ENCODE measurements around the gene SPATS2L.

The SPATS2L gene

GRCh38 chr2:200403814-200404213 is 97.3 kb downstream of the SPATS2L start:
- TF ChIP-seq YY1 (IDR thresholded peaks at IDR 0.05; ENCODE audit: low read depth): no peak
- TF ChIP-seq TCF12 (IDR thresholded peaks at IDR 0.05; ENCODE audit: low read depth): no peak
- TF ChIP-seq CEBPB (IDR thresholded peaks at IDR 0.05): no peak
- no peak for TF ChIP-seq EGR1 (IDR thresholded peaks at IDR 0.05)
- no peak for TF ChIP-seq RAD21 (IDR thresholded peaks at IDR 0.05; ENCODE audit: low read depth)
- TF ChIP-seq FOXM1 (IDR thresholded peaks at IDR 0.05; ENCODE audit: borderline replicate concordance, low read depth): no peak
- TF ChIP-seq, protein P1, sequence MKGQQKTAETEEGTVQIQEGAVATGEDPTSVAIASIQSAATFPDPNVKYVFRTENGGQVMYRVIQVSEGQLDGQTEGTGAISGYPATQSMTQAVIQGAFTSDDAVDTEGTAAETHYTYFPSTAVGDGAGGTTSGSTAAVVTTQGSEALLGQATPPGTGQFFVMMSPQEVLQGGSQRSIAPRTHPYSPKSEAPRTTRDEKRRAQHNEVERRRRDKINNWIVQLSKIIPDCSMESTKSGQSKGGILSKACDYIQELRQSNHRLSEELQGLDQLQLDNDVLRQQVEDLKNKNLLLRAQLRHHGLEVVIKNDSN (IDR thresholded peaks at IDR 0.05): no peak
- TF ChIP-seq ZBTB7A (IDR thresholded peaks at IDR 0.05; ENCODE audit: low read depth): no peak
- no peak for TF ChIP-seq MAX (IDR thresholded peaks at IDR 0.05)
- no peak for TF ChIP-seq TAF1 (IDR thresholded peaks at IDR 0.05; ENCODE audit: low read depth)

GRCh38 chr2:200404615-200405014 is 98.1 kb downstream of the SPATS2L start:
- TF ChIP-seq TAF1 (IDR thresholded peaks at IDR 0.05; ENCODE audit: low read depth): no peak
- no peak for TF ChIP-seq TEAD4 (IDR thresholded peaks at IDR 0.05)
- TF ChIP-seq EP300 (IDR thresholded peaks at IDR 0.05; ENCODE audit: borderline replicate concordance): no peak

GRCh38 chr2:200405599-200406298 is 99.3 kb downstream of the SPATS2L start:
- TF ChIP-seq EP300 (IDR thresholded peaks at IDR 0.05; ENCODE audit: borderline replicate concordance): peak; percentile 52; the same call in 1 of the 2 replicates
- TF ChIP-seq TCF12 (IDR thresholded peaks at IDR 0.05; ENCODE audit: low read depth): no peak
- 0 out of 2 replicates have a peak, but pooled peaks have one; percentile 16 for TF ChIP-seq YY1 (IDR thresholded peaks at IDR 0.05; ENCODE audit: low read depth)

DNA sequence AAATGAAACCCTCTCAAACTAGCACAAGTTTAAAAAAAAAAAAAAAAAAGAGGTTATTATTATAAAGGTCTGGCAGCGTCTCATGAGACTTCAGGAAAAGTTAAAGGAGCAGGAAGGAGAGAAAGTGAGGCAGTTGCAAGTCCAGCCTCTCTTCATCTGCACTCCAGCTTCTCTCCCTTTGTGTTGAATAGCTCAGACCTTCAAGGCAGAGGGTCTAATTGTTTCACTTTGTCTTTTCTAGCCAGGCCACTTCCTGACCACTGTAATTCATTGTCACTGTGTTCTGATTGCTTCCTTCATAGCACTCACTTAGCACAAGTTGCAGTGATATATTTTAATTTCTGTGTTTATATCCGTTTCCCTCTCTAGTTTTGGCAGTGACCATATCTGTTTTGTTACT is 99.9 kb downstream of the SPATS2L start:
- TF ChIP-seq YY1 (IDR thresholded peaks at IDR 0.05; ENCODE audit: low read depth) (no peak), FOXM1 (IDR thresholded peaks at IDR 0.05; ENCODE audit: borderline replicate concordance, low read depth) (no peak), EP300 (IDR thresholded peaks at IDR 0.05; ENCODE audit: borderline replicate concordance) (no peak), NFIC (IDR thresholded peaks at IDR 0.05) (no peak), MAX (IDR thresholded peaks at IDR 0.05) (no peak)

DNA sequence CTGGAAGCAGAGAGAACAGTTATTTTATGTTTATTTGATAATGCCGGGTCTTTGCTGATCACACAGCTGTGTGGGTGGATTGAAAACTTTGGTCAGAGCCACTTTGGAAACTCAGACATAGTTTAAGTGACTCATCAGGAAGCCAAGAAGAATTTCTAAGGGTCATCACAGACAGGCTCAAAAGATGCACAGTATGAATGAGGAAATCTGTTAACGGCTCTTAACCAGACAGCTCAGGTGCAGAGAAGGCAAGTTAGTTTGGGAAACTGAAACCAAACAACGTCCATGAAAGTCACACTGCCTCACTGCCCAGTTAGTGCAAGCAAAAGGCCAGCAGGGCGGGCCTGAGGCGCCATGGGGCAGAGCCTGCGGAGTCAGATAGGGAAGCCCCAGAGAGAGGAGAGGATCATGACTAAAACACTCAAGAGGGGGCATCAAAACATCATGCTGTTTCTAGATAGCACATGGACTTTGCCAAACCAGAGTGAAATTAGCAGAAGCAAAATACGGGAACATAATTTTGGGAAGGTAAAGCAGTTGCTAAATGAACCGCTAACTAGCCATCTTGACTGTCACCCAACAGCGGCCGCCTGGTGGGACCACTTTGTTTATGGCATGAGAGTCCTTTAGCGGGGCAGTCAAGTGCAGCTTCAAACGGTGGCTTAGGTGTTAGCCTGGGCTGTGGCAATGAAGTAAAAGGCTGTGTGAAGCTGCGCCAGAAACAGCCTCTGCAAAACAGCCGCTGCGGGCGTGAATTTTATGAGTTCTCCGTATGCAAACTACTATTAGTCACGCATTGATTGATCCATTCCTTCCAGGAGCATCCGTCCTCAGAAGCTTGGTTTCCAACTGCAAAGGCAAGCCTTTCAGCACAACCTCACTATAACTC is 102.2 kb downstream of the SPATS2L start:
- TF ChIP-seq CREB1 (IDR thresholded peaks at IDR 0.05; ENCODE audit: low read depth) (no peak), RAD21 (IDR thresholded peaks at IDR 0.05; ENCODE audit: low read depth) (no peak), REST (IDR thresholded peaks at IDR 0.05; ENCODE audit: low read depth) (no peak), NFIC (IDR thresholded peaks at IDR 0.05) (no peak), CEBPB (IDR thresholded peaks at IDR 0.05) (no peak), MAX (IDR thresholded peaks at IDR 0.05) (no peak), EP300 (IDR thresholded peaks at IDR 0.05; ENCODE audit: borderline replicate concordance) (no peak), FOXM1 (IDR thresholded peaks at IDR 0.05; ENCODE audit: borderline replicate concordance, low read depth) (no peak), TAF1 (IDR thresholded peaks at IDR 0.05; ENCODE audit: low read depth) (no peak), TCF12 (IDR thresholded peaks at IDR 0.05; ENCODE audit: low read depth) (no peak)

DNA sequence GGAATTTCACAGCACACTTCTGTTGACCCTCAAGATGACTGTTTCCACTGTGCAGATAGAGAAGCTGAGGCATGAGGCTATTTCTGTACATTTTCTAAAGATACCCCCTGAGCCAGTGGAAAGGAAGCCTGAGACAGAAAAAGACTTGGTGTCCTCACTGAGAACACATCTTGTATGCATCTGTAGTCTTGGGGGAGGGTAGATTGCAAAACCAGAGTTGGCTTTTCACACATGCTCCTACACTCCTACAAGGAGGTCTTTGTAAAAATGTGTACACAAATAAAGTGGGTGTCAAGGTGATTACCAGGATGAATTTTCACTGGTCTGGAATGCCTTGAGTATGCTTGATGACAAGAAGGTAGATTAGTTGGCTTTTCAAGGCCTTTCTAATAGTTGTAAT is 105.3 kb downstream of the SPATS2L start:
- TF ChIP-seq EGR1 (IDR thresholded peaks at IDR 0.05) (no peak), MAX (IDR thresholded peaks at IDR 0.05) (no peak), EP300 (IDR thresholded peaks at IDR 0.05; ENCODE audit: borderline replicate concordance) (no peak), TCF12 (IDR thresholded peaks at IDR 0.05; ENCODE audit: low read depth) (no peak)

GRCh38 chr2:200414367-200414766 is 107.9 kb downstream of the SPATS2L start:
- TF ChIP-seq RAD21 (IDR thresholded peaks at IDR 0.05; ENCODE audit: low read depth): no peak
- TF ChIP-seq TEAD4 (IDR thresholded peaks at IDR 0.05): no peak
- no peak for TF ChIP-seq EP300 (IDR thresholded peaks at IDR 0.05; ENCODE audit: borderline replicate concordance)
- TF ChIP-seq TCF12 (IDR thresholded peaks at IDR 0.05; ENCODE audit: low read depth): no peak
- TF ChIP-seq CEBPB (IDR thresholded peaks at IDR 0.05): no peak
- no peak for TF ChIP-seq MAX (IDR thresholded peaks at IDR 0.05)
- no peak for TF ChIP-seq YY1 (IDR thresholded peaks at IDR 0.05; ENCODE audit: low read depth)
- TF ChIP-seq, protein P1 (IDR thresholded peaks at IDR 0.05): no peak
- TF ChIP-seq ZBTB7A (IDR thresholded peaks at IDR 0.05; ENCODE audit: low read depth): no peak
- TF ChIP-seq TAF1 (IDR thresholded peaks at IDR 0.05; ENCODE audit: low read depth): no peak
- TF ChIP-seq NFIC (IDR thresholded peaks at IDR 0.05): no peak
- no peak for TF ChIP-seq REST (IDR thresholded peaks at IDR 0.05; ENCODE audit: low read depth)
- no peak for TF ChIP-seq FOXM1 (IDR thresholded peaks at IDR 0.05; ENCODE audit: borderline replicate concordance, low read depth)

Measured in Ishikawa (cell line).